Upper lobe of left lung (tissue), 6 donors: ENCODE data around the gene C2orf69. TPM values are rescaled to one million over a fixed set of nuclear protein-coding genes. Genes with fewer than 3 reads are reported as not detected.

ENCODE experiments used
- ATAC-seq, 2 donors: fragments of 200-7000 bp; cut with Tn5 transposase; one replicate each; pipeline ENCODE4 v1.9.1; 2022; ENCODE audit warnings: mild to moderate bottlenecking in 2 of 2, moderate library complexity in 2 of 2; ENCODE audit not compliant: low FRiP score in 2 of 2
- DNase-seq, 2 donors: peaks; one replicate each; pipeline ENCODE4 v3.0.0-alpha.2; 2019 to 2020
- H3K27ac ChIP-seq, 4 donors: fragments of 200-600 bp; sonication (generic); one replicate each; pipeline ENCODE4 v1.5.1; 2016 to 2019
- H3K27me3 ChIP-seq, 4 donors: fragments of 200-600 bp; sonication (generic); one replicate each; pipeline ENCODE4 v1.5.1; 2017 to 2019
- H3K36me3 ChIP-seq, 4 donors: fragments of 200-600 bp; sonication (generic); one replicate each; pipeline ENCODE4 v1.5.1; 2016 to 2019
- H3K4me1 ChIP-seq, 4 donors: fragments of 200-600 bp; sonication (generic); one replicate each; pipeline ENCODE4 v1.5.1; 2018 to 2019
- H3K4me3 ChIP-seq, 4 donors: fragments of 200-600 bp; sonication (generic); one replicate each; pipeline ENCODE4 v1.5.1; 2017 to 2019; ENCODE audit warnings: mild to moderate bottlenecking in 2 of 4, moderate library complexity in 1 of 4
- H3K9me3 ChIP-seq, 4 donors: fragments of 200-600 bp; sonication (generic); one replicate each; pipeline ENCODE4 v1.5.1; 2018 to 2019
- POLR2AphosphoS5 ChIP-seq, 2 donors: sonication (generic); formaldehyde crosslinking; IDR thresholded peaks; one replicate each; pipeline ENCODE4 v1.5.1; 2017; ENCODE audit warnings: antibody characterized with exemption in 2 of 2
- WGBS, 2 donors: methylation state at CpG; one replicate each; pipeline ENCODE4 v1.1.5; 2017 to 2018; 5-methylcytosine and 5-hydroxymethylcytosine counted together
- small RNA-seq, 4 donors: library from RNA; depleted of rRNA; stranded (forward); fragments of <200 nt; gene quantifications; one replicate each; pipeline ENCODE3, GENCODE V24; 2016
- total RNA-seq, 6 donors: library from RNA; depleted of rRNA in 4 of 6; stranded (reverse); fragments of >200 nt in 4 of 6; gene quantifications; one replicate each; pipeline versions ENCODE4 v1.1.0 to v1.2.1, GENCODE V29; 2016 to 2021
- TF ChIP-seq, protein P1 (sequence below), 6 experiments: fragments of 450-650 bp in 4 of 6; fragments of 200-600 bp in 2 of 6; sonication (generic) in 2 of 6; IDR thresholded peaks; one replicate each; pipeline ENCODE4 v1.5.1; 2016 to 2019; ENCODE audit warnings: antibody characterized with exemption in 6 of 6
- donor health status: DM: no; HTN: no; CAD: no; lungs with moderate emphysema.
- donor health status: DM: no; HTN: yes; CAD: no; lungs with severe emphysema.

The C2orf69 gene
- total RNA-seq, 6 donors from 2014 or later: 6.0 to 14.9 (median 11.5) TPM

DNA sequence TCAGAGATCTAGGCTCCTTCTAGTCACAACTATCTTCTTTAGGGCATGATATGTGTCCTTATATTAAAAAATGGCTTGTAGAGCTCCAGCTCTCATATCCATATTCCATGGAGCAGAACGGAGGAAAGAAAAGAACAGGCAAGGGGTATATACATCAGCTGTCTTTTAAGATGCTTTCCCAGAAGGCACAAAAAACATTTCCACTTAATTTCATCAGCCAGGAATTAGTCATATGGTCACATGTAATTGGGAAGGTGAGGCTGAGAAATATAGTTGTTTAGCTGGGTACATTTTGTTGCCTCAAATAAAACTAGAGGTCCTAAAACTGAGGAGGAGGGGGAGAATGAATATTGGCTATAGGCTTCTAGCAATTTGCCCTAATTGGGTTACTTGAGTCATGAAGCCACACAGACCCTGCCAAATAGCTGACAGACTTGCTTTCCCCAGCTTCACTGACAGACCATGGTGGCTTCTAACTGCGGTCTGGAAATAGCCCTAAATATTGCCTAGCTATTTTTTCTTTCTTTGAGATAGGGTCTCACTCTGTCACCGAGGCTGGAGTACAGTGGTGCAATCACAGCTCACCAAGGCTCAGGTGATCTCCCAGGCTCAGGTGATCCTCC, 64.3 kb downstream of the C2orf69 start:
- peaks cover 0 to 15% (median 4%) of the 10 kb centered on the region in 4 donors for H3K4me1 ChIP-seq
- H3K9me3 ChIP-seq: no peaks in the 10 kb centered on the region
- TF ChIP-seq, protein P1, sequence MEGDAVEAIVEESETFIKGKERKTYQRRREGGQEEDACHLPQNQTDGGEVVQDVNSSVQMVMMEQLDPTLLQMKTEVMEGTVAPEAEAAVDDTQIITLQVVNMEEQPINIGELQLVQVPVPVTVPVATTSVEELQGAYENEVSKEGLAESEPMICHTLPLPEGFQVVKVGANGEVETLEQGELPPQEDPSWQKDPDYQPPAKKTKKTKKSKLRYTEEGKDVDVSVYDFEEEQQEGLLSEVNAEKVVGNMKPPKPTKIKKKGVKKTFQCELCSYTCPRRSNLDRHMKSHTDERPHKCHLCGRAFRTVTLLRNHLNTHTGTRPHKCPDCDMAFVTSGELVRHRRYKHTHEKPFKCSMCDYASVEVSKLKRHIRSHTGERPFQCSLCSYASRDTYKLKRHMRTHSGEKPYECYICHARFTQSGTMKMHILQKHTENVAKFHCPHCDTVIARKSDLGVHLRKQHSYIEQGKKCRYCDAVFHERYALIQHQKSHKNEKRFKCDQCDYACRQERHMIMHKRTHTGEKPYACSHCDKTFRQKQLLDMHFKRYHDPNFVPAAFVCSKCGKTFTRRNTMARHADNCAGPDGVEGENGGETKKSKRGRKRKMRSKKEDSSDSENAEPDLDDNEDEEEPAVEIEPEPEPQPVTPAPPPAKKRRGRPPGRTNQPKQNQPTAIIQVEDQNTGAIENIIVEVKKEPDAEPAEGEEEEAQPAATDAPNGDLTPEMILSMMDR (IDR thresholded peaks at IDR 0.05): no peak
- no peak for TF ChIP-seq POLR2AphosphoS5 (IDR thresholded peaks at IDR 0.05)
- H3K27me3 ChIP-seq: no peaks in the 10 kb centered on the region
- DNase-seq: no peak
- H3K4me3 ChIP-seq: no peak overlapping the region
- no peak overlapping the region for H3K27ac ChIP-seq
- H3K36me3 ChIP-seq: no peaks in the 10 kb centered on the region
- WGBS, 2 donors: 89 to 96% methylated on average over 3 of the region's 3 CpGs
- no peak for ATAC-seq

Small RNA genes lying within 50 kb of the gene (small RNA-seq; reads per million reads assigned to genes)
- gene AC108032.1 (0 reads per million in 4 donors), gene RN7SL717P (0 reads per million in 4 donors)

Other genes starting within 250 kb of the C2orf69 start
- gene FTCDNL1, start 60.1 kb upstream of the C2orf69 start, total RNA-seq: 1 to 10 TPM; 2.8 to 4.2 (median 3.1) TPM
- 10 to 100 TPM in 2 of 6 donors, 1 to 10 TPM in 4; 3.1 to 17.8 (median 7.2) TPM for gene TYW5, start 44.2 kb downstream of the C2orf69 start, total RNA-seq
- 10 to 100 TPM in 4 of 6 donors, 1 to 10 TPM in 2; 2.1 to 25.1 (median 13.4) TPM for gene MAIP1, start 44.3 kb downstream of the C2orf69 start, total RNA-seq